ENCODE results near the gene AQP6.

Gene AQP6

DNA sequence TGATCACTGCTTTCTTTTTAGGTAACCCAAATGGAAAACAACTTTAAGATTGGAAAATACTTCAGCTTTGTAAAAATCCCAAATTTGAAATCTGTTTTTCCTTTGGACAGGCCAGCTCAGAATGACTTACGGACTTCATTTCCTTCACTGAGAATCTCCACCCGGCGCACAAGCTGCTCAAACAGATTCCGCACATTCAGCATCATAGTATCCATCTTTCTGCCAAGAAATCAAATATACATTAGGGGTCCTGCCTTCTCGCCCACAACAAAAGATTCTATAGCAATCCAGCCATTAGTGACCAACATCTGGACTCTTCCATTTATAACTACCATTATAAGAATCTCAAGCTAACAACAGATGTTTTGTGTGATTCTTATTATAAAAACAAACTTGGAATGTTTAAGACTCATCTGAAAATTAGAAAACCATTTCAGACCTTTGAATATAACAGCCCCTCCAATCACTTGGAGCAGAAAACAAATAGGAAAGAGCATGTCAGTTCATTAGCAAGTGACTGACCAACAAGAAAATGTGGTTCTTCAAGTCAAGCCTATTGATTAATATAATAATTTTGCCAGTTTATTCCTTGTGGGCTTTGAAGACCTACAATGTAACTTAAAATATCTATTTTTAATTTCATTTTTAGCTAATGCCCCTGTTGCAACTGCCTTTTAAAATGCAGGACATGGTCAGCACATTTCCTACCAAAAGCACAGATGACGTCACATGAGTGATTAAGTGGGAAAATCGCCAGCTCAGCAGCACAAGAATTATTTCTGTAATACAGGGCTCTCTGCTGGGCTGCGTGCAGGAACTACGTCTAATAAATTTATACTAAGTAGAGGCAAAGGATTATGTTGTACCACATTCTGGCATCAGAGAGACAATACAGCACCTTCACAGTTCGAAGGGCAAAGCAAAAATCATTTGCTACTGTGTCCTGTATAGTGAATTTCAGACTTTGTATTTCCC is 44.0 kb downstream of the AQP6 start:
- peaks cover 33% of the 10 kb centered on the region for H4K20me1 ChIP-seq (ENCODE audit: insufficient read depth, low read length)
- no peak overlapping the region for H3K4me2 ChIP-seq (ENCODE audit: insufficient read depth, low read length)
- TF ChIP-seq CTCF (IDR thresholded peaks at IDR 0.05; ENCODE audit: borderline replicate concordance, extremely low read depth, low read length, poor library complexity, severe bottlenecking) (no peak), EZH2 (IDR thresholded peaks at IDR 0.05; ENCODE audit: borderline replicate concordance, low read depth, low read length, severe bottlenecking) (no peak)
- peaks cover 11% of the 10 kb centered on the region for H3K4me1 ChIP-seq (ENCODE audit: insufficient read depth, low read length)
- H3K9me3 ChIP-seq (ENCODE audit: insufficient read depth, low read length, severe bottlenecking) = no peaks in the 10 kb centered on the region
- no peak overlapping the region for H3K27ac ChIP-seq (ENCODE audit: low read length)
- no peaks in the 10 kb centered on the region for H3K27me3 ChIP-seq (ENCODE audit: insufficient read depth, low read length, poor library complexity)
- DNase-seq = no peak
- no peak overlapping the region for H2AFZ ChIP-seq (ENCODE audit: low read depth, low read length)
- no peak overlapping the region for H3K9ac ChIP-seq (ENCODE audit: low read depth, low read length)
- H3K4me3 ChIP-seq (ENCODE audit: low read depth in 1 of 2, low read length in 2 of 2) = no peak overlapping the region
- no peak for ATAC-seq (ENCODE audit: insufficient read depth, low read depth)
- H3K36me3 ChIP-seq (ENCODE audit: insufficient read depth, low read length) = peaks cover 58% of the 10 kb centered on the region
- H3K79me2 ChIP-seq (ENCODE audit: insufficient read depth, low read length) = peaks cover 97% of the 10 kb centered on the region

DNA sequence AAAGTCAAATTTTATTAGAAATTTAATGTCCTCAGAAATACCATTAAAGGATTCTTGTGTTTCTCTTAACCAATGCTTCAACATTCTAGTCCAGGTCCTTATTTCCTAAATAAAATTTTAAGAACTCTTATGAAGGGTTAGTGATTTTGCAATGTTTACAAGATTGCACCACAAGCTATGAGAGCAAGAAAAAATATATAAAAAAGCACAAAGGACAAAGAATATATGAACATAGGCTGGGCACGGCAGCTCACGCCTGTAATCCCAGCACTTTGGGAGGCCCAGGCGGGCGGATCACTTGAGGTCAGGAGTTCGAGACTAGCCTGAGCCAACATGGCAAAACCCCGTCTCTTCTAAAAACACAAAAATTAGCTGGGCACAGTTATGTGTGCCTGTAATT is 44.9 kb downstream of the AQP6 start:
- H3K79me2 ChIP-seq (ENCODE audit: insufficient read depth, low read length) = peaks cover 98% of the 10 kb centered on the region
- no peak overlapping the region for H3K9ac ChIP-seq (ENCODE audit: low read depth, low read length)
- no peak overlapping the region for H2AFZ ChIP-seq (ENCODE audit: low read depth, low read length)
- no peak overlapping the region for H3K4me2 ChIP-seq (ENCODE audit: insufficient read depth, low read length)
- no peak overlapping the region for H3K4me3 ChIP-seq (ENCODE audit: low read depth in 1 of 2, low read length in 2 of 2)
- no peak for DNase-seq
- H3K27me3 ChIP-seq (ENCODE audit: insufficient read depth, low read length, poor library complexity) = no peaks in the 10 kb centered on the region
- no peak for ATAC-seq (ENCODE audit: insufficient read depth, low read depth)
- TF ChIP-seq CTCF (IDR thresholded peaks at IDR 0.05; ENCODE audit: borderline replicate concordance, extremely low read depth, low read length, poor library complexity, severe bottlenecking) (no peak), EZH2 (IDR thresholded peaks at IDR 0.05; ENCODE audit: borderline replicate concordance, low read depth, low read length, severe bottlenecking) (no peak)
- peaks cover 16% of the 10 kb centered on the region for H3K4me1 ChIP-seq (ENCODE audit: insufficient read depth, low read length)
- H3K36me3 ChIP-seq (ENCODE audit: insufficient read depth, low read length) = peaks cover 60% of the 10 kb centered on the region
- peaks cover 35% of the 10 kb centered on the region for H4K20me1 ChIP-seq (ENCODE audit: insufficient read depth, low read length)
- H3K27ac ChIP-seq (ENCODE audit: low read length) = no peak overlapping the region
- no peaks in the 10 kb centered on the region for H3K9me3 ChIP-seq (ENCODE audit: insufficient read depth, low read length, severe bottlenecking)

DNA sequence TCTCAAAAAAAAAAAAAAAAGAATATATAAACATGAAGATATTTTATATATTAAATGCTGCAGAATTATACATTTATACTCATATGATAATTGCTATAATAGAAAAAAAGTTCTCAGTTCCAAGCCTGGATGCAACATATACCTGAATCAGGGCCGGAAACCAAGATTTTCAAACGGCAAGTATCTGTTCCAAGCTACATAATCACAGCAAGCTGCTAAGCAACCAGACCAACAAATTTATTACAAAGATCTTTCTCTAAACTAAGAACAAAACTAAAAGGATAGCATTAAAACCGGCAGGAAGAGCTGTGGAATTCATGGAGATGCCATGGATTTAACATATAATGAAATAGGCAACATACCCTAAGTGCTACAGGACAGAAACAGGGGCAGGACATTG is 45.4 kb downstream of the AQP6 start:
- Histone ChIP-seq H4K20me1 (ENCODE audit: insufficient read depth, low read length) (peaks cover 38% of the 10 kb centered on the region), H3K9me3 (ENCODE audit: insufficient read depth, low read length, severe bottlenecking) (no peaks in the 10 kb centered on the region), H3K36me3 (ENCODE audit: insufficient read depth, low read length) (peaks cover 63% of the 10 kb centered on the region), H3K4me2 (ENCODE audit: insufficient read depth, low read length) (no peak overlapping the region), H3K79me2 (ENCODE audit: insufficient read depth, low read length) (peaks cover 99% of the 10 kb centered on the region), H3K4me1 (ENCODE audit: insufficient read depth, low read length) (peaks cover 22% of the 10 kb centered on the region), H3K4me3 (ENCODE audit: low read depth in 1 of 2, low read length in 2 of 2) (no peak overlapping the region), H3K9ac (ENCODE audit: low read depth, low read length) (no peak overlapping the region), H3K27ac (ENCODE audit: low read length) (no peak overlapping the region), H2AFZ (ENCODE audit: low read depth, low read length) (no peak overlapping the region), H3K27me3 (ENCODE audit: insufficient read depth, low read length, poor library complexity) (no peaks in the 10 kb centered on the region)
- no peak for TF ChIP-seq EZH2 (IDR thresholded peaks at IDR 0.05; ENCODE audit: borderline replicate concordance, low read depth, low read length, severe bottlenecking)
- TF ChIP-seq CTCF (IDR thresholded peaks at IDR 0.05; ENCODE audit: borderline replicate concordance, extremely low read depth, low read length, poor library complexity, severe bottlenecking) = no peak
- no peak for ATAC-seq (ENCODE audit: insufficient read depth, low read depth)
- DNase-seq = no peak
